B cell (primary cell): Measurements from ENCODE around the gene CDKN2B.

ENCODE experiments used
- EZH2 ChIP-seq: IDR thresholded peaks from 2 replicates; pipeline ENCODE4 v1.6.1; 2012; ENCODE audit warnings: borderline replicate concordance, low read depth, mild to moderate bottlenecking, moderate library complexity, low read length; ENCODE audit not compliant: insufficient read depth, poor library complexity, severe bottlenecking
- TF ChIP-seq, protein P1 (sequence below): fragments of 200-600 bp; IDR thresholded peaks from one replicate; pipeline ENCODE4 v1.8.0; 2022; ENCODE audit warnings: antibody characterized with exemption, mild to moderate bottlenecking

GRCh38 chr9:22008384-22008716, 755 bp downstream of the CDKN2B start:
- TF ChIP-seq, protein P1, sequence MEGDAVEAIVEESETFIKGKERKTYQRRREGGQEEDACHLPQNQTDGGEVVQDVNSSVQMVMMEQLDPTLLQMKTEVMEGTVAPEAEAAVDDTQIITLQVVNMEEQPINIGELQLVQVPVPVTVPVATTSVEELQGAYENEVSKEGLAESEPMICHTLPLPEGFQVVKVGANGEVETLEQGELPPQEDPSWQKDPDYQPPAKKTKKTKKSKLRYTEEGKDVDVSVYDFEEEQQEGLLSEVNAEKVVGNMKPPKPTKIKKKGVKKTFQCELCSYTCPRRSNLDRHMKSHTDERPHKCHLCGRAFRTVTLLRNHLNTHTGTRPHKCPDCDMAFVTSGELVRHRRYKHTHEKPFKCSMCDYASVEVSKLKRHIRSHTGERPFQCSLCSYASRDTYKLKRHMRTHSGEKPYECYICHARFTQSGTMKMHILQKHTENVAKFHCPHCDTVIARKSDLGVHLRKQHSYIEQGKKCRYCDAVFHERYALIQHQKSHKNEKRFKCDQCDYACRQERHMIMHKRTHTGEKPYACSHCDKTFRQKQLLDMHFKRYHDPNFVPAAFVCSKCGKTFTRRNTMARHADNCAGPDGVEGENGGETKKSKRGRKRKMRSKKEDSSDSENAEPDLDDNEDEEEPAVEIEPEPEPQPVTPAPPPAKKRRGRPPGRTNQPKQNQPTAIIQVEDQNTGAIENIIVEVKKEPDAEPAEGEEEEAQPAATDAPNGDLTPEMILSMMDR: no peak
- TF ChIP-seq EZH2: no peak
